Measurements from ENCODE around the gene BCR.

Gene BCR

GRCh38 chr22:23151827-23152226 lies 28.5 kb upstream of the BCR start:
- no peak for DNase-seq (ENCODE audit: low spot score)

GRCh38 chr22:23152238-23153114 lies 27.8 kb upstream of the BCR start:
- no peak for DNase-seq (ENCODE audit: low spot score)

GRCh38 chr22:23153994-23154393 lies 26.3 kb upstream of the BCR start:
- no peak for DNase-seq (ENCODE audit: low spot score)

- no peak for DNase-seq (ENCODE audit: low spot score)
Measured at GRCh38 chr22:23154461-23154860, 25.8 kb upstream of the BCR start.

GRCh38 chr22:23155143-23155542 lies 25.2 kb upstream of the BCR start:
- DNase-seq (ENCODE audit: low spot score): no peak

- DNase-seq (ENCODE audit: low spot score): no peak
Measured at GRCh38 chr22:23155831-23156230, 24.5 kb upstream of the BCR start.

- no peak for DNase-seq (ENCODE audit: low spot score)
Measured at GRCh38 chr22:23156286-23156685, 24.0 kb upstream of the BCR start.

- DNase-seq (ENCODE audit: low spot score): no peak
Measured at GRCh38 chr22:23157560-23158515, 22.5 kb upstream of the BCR start.

- no peak for DNase-seq (ENCODE audit: low spot score)
Measured at GRCh38 chr22:23158516-23159290, 21.6 kb upstream of the BCR start.

GRCh38 chr22:23159291-23159630 lies 21.0 kb upstream of the BCR start:
- no peak for DNase-seq (ENCODE audit: low spot score)

- no peak for DNase-seq (ENCODE audit: low spot score)
Measured at GRCh38 chr22:23161029-23161428, 19.3 kb upstream of the BCR start.

GRCh38 chr22:23161574-23161973 lies 18.7 kb upstream of the BCR start:
- DNase-seq (ENCODE audit: low spot score): no peak

- no peak for DNase-seq (ENCODE audit: low spot score)
Measured at GRCh38 chr22:23163665-23164064, 16.6 kb upstream of the BCR start.

- DNase-seq (ENCODE audit: low spot score): no peak
Measured at GRCh38 chr22:23164091-23164490, 16.2 kb upstream of the BCR start.

GRCh38 chr22:23166042-23166831 lies 14.1 kb upstream of the BCR start:
- no peak for DNase-seq (ENCODE audit: low spot score)

GRCh38 chr22:23166841-23167616 lies 13.3 kb upstream of the BCR start:
- no peak for DNase-seq (ENCODE audit: low spot score)

GRCh38 chr22:23168391-23169042 lies 11.8 kb upstream of the BCR start:
- DNase-seq (ENCODE audit: low spot score): no peak

- no peak for DNase-seq (ENCODE audit: low spot score)
Measured at GRCh38 chr22:23169043-23169406, 11.3 kb upstream of the BCR start.

GRCh38 chr22:23175817-23176644 lies 4.3 kb upstream of the BCR start:
- DNase-seq (ENCODE audit: low spot score): no peak
